K562 (cell line): Measurements from ENCODE around the gene ZFAND5. TPM values are rescaled to one million over a fixed set of nuclear protein-coding genes. Genes with fewer than 3 reads are reported as not detected.

Experiments used
- ATAC-seq: fragments of 200-7000 bp; cut with Tn5 transposase; 3 replicates; pipeline ENCODE4 v1.9.1; 2020; ENCODE audit warnings: moderate library complexity
- Bru-seq: library from RNA; stranded (reverse); fragments of 400-500 nt; gene quantifications from one replicate; lab custom pipeline; 2021; lab: Mats Ljungman, UMichigan
- BruChase-seq, 2 experiments: library from RNA; stranded (reverse); fragments of 400-500 nt; gene quantifications; one replicate each; lab custom pipeline; 2021; lab: Mats Ljungman, UMichigan
- BruUV-seq: library from RNA; stranded (reverse); fragments of 400-500 nt; replicated peaks from 2 replicates; lab custom pipeline; 2021; lab: Mats Ljungman, UMichigan
- CTCF ChIA-PET: fragments of 300-600 bp; formaldehyde crosslinking; extraction: SDS; loops from one replicate; lab custom pipeline; 2021; ENCODE audit warnings: low intra/inter-chr PET ratio; lab: Yijun Ruan, JAX
- POLR2A ChIA-PET: fragments of 300-600, 350-650 bp; sonication (Branson Sonifier 250); formaldehyde crosslinking; extraction: SDS; loops from one replicate; lab custom pipeline; 2021; ENCODE audit warnings: antibody characterized with exemption, inconsistent platforms; lab: Yijun Ruan, JAX
- DNase-seq, 4 experiments: peaks; one replicate each; pipeline versions ENCODE4 v3.0.0 to v3.0.0-alpha.2; 2011 to 2018; ENCODE audit warnings: low spot score in 3 of 4, mixed read lengths in 3 of 4; ENCODE audit errors: extremely low read depth in 1 of 4
- FAIRE-seq: peaks from 2 replicates; lab custom pipeline; 2011; peaks lifted over from hg19 to GRCh38; lab: Jason Lieb, UNC
- H2AFZ ChIP-seq: 2 replicates; pipeline ENCODE4 v1.6.0; 2011; ENCODE audit warnings: low read depth, low read length, control low read depth, inconsistent platforms
- H3K27ac ChIP-seq: fragments of 200-600 bp; 3 replicates; pipeline ENCODE4 v1.8.0; 2011; ENCODE audit warnings: low read depth, mild to moderate bottlenecking, control low read depth, inconsistent platforms, low read length, moderate library complexity, mixed read lengths; ENCODE audit errors: extremely low read depth
- H3K27me3 ChIP-seq, 2 experiments: fragments of 300-600 bp in 1 of 2; 2 replicates in 1 of 2; 3 replicates in 1 of 2; pipeline versions ENCODE4 v1.6.0 to v1.8.0; 2011; ENCODE audit warnings: inconsistent platforms in 2 of 2, low read length in 2 of 2, mild to moderate bottlenecking in 1 of 2, mixed read lengths in 1 of 2, moderate library complexity in 1 of 2; ENCODE audit not compliant: control insufficient read depth in 2 of 2, insufficient read depth in 2 of 2
- H3K36me3 ChIP-seq: fragments of 300-600 bp; 3 replicates; pipeline ENCODE4 v1.8.0; 2011; ENCODE audit warnings: mild to moderate bottlenecking, low read length, inconsistent platforms; ENCODE audit not compliant: control insufficient read depth, insufficient read depth
- H3K4me1 ChIP-seq, 2 experiments: fragments of 200-600 bp in 1 of 2; replicated peaks in 1 of 2; 2 replicates in 1 of 2; 3 replicates in 1 of 2; pipeline versions ENCODE4 v1.5.1 to v1.8.0; 2011; ENCODE audit warnings: inconsistent platforms in 2 of 2, low read length in 2 of 2, mild to moderate bottlenecking in 1 of 2, mixed read lengths in 1 of 2, moderate library complexity in 1 of 2; ENCODE audit not compliant: control insufficient read depth in 2 of 2, insufficient read depth in 2 of 2
- H3K4me2 ChIP-seq: 2 replicates; pipeline ENCODE4 v1.6.1; 2011; ENCODE audit warnings: low read length, control low read depth, inconsistent platforms, mixed read lengths; ENCODE audit not compliant: insufficient read depth
- H3K4me3 ChIP-seq: fragments of 200-600 bp; sonication (generic), shearing (Covaris generic); 2 replicates; pipeline ENCODE4 v1.5.1; 2016; ENCODE audit warnings: control low read depth, inconsistent platforms
- H3K79me2 ChIP-seq: fragments of 200-600 bp; 3 replicates; pipeline ENCODE4 v1.8.0; 2011; ENCODE audit warnings: low read length, inconsistent platforms; ENCODE audit not compliant: control insufficient read depth, insufficient read depth
- H3K9ac ChIP-seq, 2 experiments: 2 replicates each; pipeline versions ENCODE4 v1.6.0 to v1.6.1; 2011; ENCODE audit warnings: low read depth in 2 of 2, low read length in 2 of 2, control low read depth in 1 of 2, inconsistent platforms in 1 of 2, mild to moderate bottlenecking in 1 of 2, mixed read lengths in 1 of 2; ENCODE audit not compliant: insufficient read depth in 1 of 2
- H3K9me1 ChIP-seq: one replicate; pipeline ENCODE4 v1.6.0; 2011; ENCODE audit warnings: inconsistent platforms, mild to moderate bottlenecking, low read length, moderate library complexity; ENCODE audit not compliant: control insufficient read depth, insufficient read depth
- H3K9me3 ChIP-seq: replicated peaks from 2 replicates; pipeline ENCODE4 v1.5.1; 2011; ENCODE audit warnings: low read depth, low read length, inconsistent platforms; ENCODE audit not compliant: control insufficient read depth, insufficient read depth
- H4K20me1 ChIP-seq: replicated peaks from 2 replicates; pipeline ENCODE4 v1.6.1; 2011; ENCODE audit warnings: low read length, inconsistent platforms, mixed read lengths; ENCODE audit not compliant: control insufficient read depth, insufficient read depth
- CBX1 ChIP-seq: sonication (generic); IDR thresholded peaks from 2 replicates; pipeline ENCODE4 v1.6.1; 2016; ENCODE audit warnings: antibody characterized with exemption, low read depth, mild to moderate bottlenecking
- E2F6 ChIP-seq, 2 experiments: IDR thresholded peaks; 2 replicates each; pipeline ENCODE4 v1.6.1; 2011; ENCODE audit warnings: borderline replicate concordance in 1 of 2, control low read depth in 1 of 2, low read depth in 1 of 2, low read length in 1 of 2, mild to moderate bottlenecking in 1 of 2, mixed read lengths in 1 of 2, moderate library complexity in 1 of 2; ENCODE audit not compliant: insufficient read depth in 1 of 2, insufficient read length in 1 of 2, poor library complexity in 1 of 2, severe bottlenecking in 1 of 2; ENCODE audit errors: extremely low read depth in 1 of 2
- MLLT1 ChIP-seq, 2 experiments: fragments of 450-650 bp; IDR thresholded peaks; 2 replicates each; pipeline ENCODE4 v1.6.1; 2016
- RBM14 ChIP-seq: fragments of 200-400 bp; formaldehyde crosslinking; IDR thresholded peaks from 2 replicates; pipeline ENCODE4 v1.6.1; 2018; ENCODE audit warnings: low read depth, mild to moderate bottlenecking, low read length, moderate library complexity, borderline replicate concordance; ENCODE audit not compliant: insufficient read depth
- RNF219 ChIP-seq: fragments of 250-450 bp; sonication (Bioruptor Pico); IDR thresholded peaks from 2 replicates; pipeline ENCODE4 v1.5.0; 2022; ENCODE audit warnings: mild to moderate bottlenecking
- TBP ChIP-seq: optimal IDR thresholded peaks from 2 replicates; pipeline ENCODE3; 2011; ENCODE audit warnings: low read depth, low read length, improper control_type of control experiment
- ZBTB7A ChIP-seq: IDR thresholded peaks from 2 replicates; pipeline ENCODE4 v1.6.1; 2011; ENCODE audit warnings: low read depth, mild to moderate bottlenecking, low read length, moderate library complexity, borderline replicate concordance; ENCODE audit not compliant: control insufficient read depth
- WGBS: fragments of 100-300 bp; shearing (Covaris generic); methylation state at CpG from one replicate; pipeline ENCODE4 v1.1.6; 2016; ENCODE audit warnings: low coverage, mixed read lengths; ENCODE audit not compliant: insufficient coverage; ENCODE audit errors: missing lambda C conversion rate; 5-methylcytosine and 5-hydroxymethylcytosine counted together
- in situ Hi-C: fragments of 300-500 bp; cut with MboI; formaldehyde crosslinking; loops from 4 replicates; pipeline ENCODE4 v1.15.0; 2018; ENCODE audit warnings: inconsistent platforms, mixed read lengths
- intact Hi-C: fragments of 100-400 bp; cut with micrococcal nuclease; formaldehyde crosslinking; loops from 2 replicates; pipeline ENCODE4 v1.14.2; 2022
- long read RNA-seq, 3 experiments: library from polyadenylated mRNA in 2 of 3; library from RNA in 1 of 3; unstranded in 2 of 3; stranded (forward) in 1 of 3; transcript quantifications; one replicate each; pipeline ENCODE4 v2.0.0, GENCODE V29; 2019 to 2022
- polyA minus RNA-seq, 3 experiments: library from RNA; depleted of rRNA, polyadenylated mRNA; stranded (reverse); fragments of >200 nt; gene quantifications; 2 replicates each; pipeline ENCODE4 v1.2.3, GENCODE V29; 2011
- polyA plus RNA-seq, 8 experiments: library from polyadenylated mRNA; depleted of rRNA in 4 of 8; stranded (reverse) in 5 of 8; unstranded in 3 of 8; fragments of >200 nt; fragmentation: Nextera tagmentation in 2 of 8; fragmentation: Illumina TruSeq in 1 of 8; extraction: Ambion mirVana in 2 of 8; extraction: Trizol in 1 of 8; gene quantifications; 2 replicates each; pipeline versions ENCODE4 v1.2.1 to v1.2.3, GENCODE V29; 2011 to 2014; ENCODE audit warnings: inconsistent platforms in 1 of 8, missing spikeins in 1 of 8
- total RNA-seq, 7 experiments: library from RNA; depleted of rRNA in 6 of 7; stranded (reverse); fragments of >200 nt in 6 of 7; fragmentation: Illumina TruSeq in 2 of 7; extraction: Trizol in 2 of 7; gene quantifications; 2 replicates each; pipeline versions ENCODE4 v1.2.1 to v1.2.3, GENCODE V29; 2011 to 2021; ENCODE audit warnings: low replicate concordance in 1 of 7

ZFAND5 gene
- 34.0 and 87.9 TPM in 2 replicates for total RNA-seq (2011; cell fraction: chromatin; rRNA removed; ENCODE audit: low replicate concordance)
- total RNA-seq (2011; cell fraction: nucleolus; rRNA removed): 26.0 and 36.6 TPM in 2 replicates
- 43.2 and 46.4 TPM in 2 replicates for total RNA-seq (2011; cell fraction: nucleoplasm; rRNA removed)
- 35.0 and 35.6 TPM in 2 replicates for total RNA-seq (2014; rRNA removed)
- 33.3 and 42.4 TPM in 2 replicates for total RNA-seq (2014; rRNA removed; fragmentation: Illumina TruSeq; extraction: Trizol)
- total RNA-seq (2015; rRNA removed; fragmentation: Illumina TruSeq; extraction: Trizol): 32.9 and 35.7 TPM in 2 replicates
- 46.5 and 48.2 TPM in 2 replicates for total RNA-seq (2021)
- polyA plus RNA-seq (2011; rRNA removed): 34.3 and 34.5 TPM in 2 replicates
- 12.3 and 14.3 TPM in 2 replicates for polyA plus RNA-seq (2011; cell fraction: cytosol; rRNA removed)
- polyA plus RNA-seq (2011; cell fraction: nucleus; rRNA removed): 66.4 and 68.7 TPM in 2 replicates
- 38.1 and 38.8 TPM in 2 replicates for polyA plus RNA-seq (2012)
- polyA plus RNA-seq (2014; fragmentation: Illumina TruSeq; extraction: Trizol): 64.2 and 65.0 TPM in 2 replicates
- 10 to 100 TPM; 12.7 TPM for polyA plus RNA-seq (2014; fragmentation: Nextera tagmentation; extraction: Ambion mirVana)
- polyA plus RNA-seq (2014; rRNA removed): 31.9 and 32.8 TPM in 2 replicates
- polyA minus RNA-seq (2011; rRNA and poly(A)+ RNA removed): 29.2 and 36.7 TPM in 2 replicates
- 16.2 and 18.7 TPM in 2 replicates for polyA minus RNA-seq (2011; cell fraction: cytosol; rRNA and poly(A)+ RNA removed)
- polyA minus RNA-seq (2011; cell fraction: nucleus; rRNA and poly(A)+ RNA removed): 43.9 and 75.8 TPM in 2 replicates
- percentile 97 among the genes with signal in this experiment for Bru-seq, nascent RNA
- percentile 96 among the genes with signal in this experiment for BruChase-seq, experiment 1, labeled RNA remaining after a 2-hour chase
- percentile 96 among the genes with signal in this experiment for BruChase-seq, experiment 2, labeled RNA remaining after a 6-hour chase
- long read RNA-seq, experiment 1, full-length matches to known transcripts: 71 of 98 reads
- long read RNA-seq, experiment 1, partial matches to known transcripts: 18 of 98 reads
- long read RNA-seq, experiment 1, other reads (novel, unspliced or antisense): 9 of 98 reads
- long read RNA-seq, experiment 2, transcript ZFAND5-204 (6 exons, 2,686 nt): major isoform, 7 of 36 reads
- long read RNA-seq, experiment 2, transcript ZFAND5-205 (7 exons, 2,785 nt): minor isoform, 6 of 36 reads
- long read RNA-seq, experiment 2, partial matches to known transcripts: 1 of 36 reads
- long read RNA-seq, experiment 2, other reads (novel, unspliced or antisense): 21 of 36 reads
- long read RNA-seq, experiment 3, transcript ZFAND5-204 (6 exons, 2,686 nt): major isoform, 16 of 33 reads
- long read RNA-seq, experiment 3, transcript ZFAND5-205 (7 exons, 2,785 nt): minor isoform, 11 of 33 reads
- long read RNA-seq, experiment 3, partial matches to known transcripts: 1 of 33 reads
- long read RNA-seq, experiment 3, other reads (novel, unspliced or antisense): 4 of 33 reads

- FAIRE-seq (no peak), DNase-seq (peak; percentile 85 to 92 (median 90)), ATAC-seq (peak; percentile 84)
- no TSS peak for BruUV-seq
- no peaks in the 10 kb centered on the region for H3K27me3 ChIP-seq
- ChIA-PET CTCF (no interaction called here), POLR2A (interaction anchor here (0.6 to 1.8 kb wide), 16 partner anchors 8 to 552 kb away, joined by 3 to 14 read pairs (median 4); no protein-coding TSS in a partner anchor)
- H3K4me1 ChIP-seq: peaks cover 3 to 6% of the 10 kb centered on the region in 2 experiments; a peak in 4 of 5 replicates
- whole genome bisulfite sequencing: 0% methylated on average over 15 of the region's 110 CpGs
- H4K20me1 ChIP-seq: no peaks in the 10 kb centered on the region; the same call in 1 of the 2 replicates
- in situ Hi-C loops: no loop called here
- no peaks in the 10 kb centered on the region for H3K9me3 ChIP-seq
- peak within 1 kb of the TSS; percentile 89 to 98 for H3K9ac ChIP-seq
- H3K9me1 ChIP-seq: peaks cover 4% of the 10 kb centered on the region
- H3K4me2 ChIP-seq: peak within 1 kb of the TSS; percentile 87
- H3K4me3 ChIP-seq: peak within 1 kb of the TSS; percentile 81
- intact Hi-C loops: loop anchor here (5.0 to 10.0 kb wide), 2 partner anchors 130 to 227 kb away; no protein-coding TSS in a partner anchor
- H3K27ac ChIP-seq: peak within 1 kb of the TSS; percentile 92
- H2AFZ ChIP-seq: peak within 1 kb of the TSS; percentile 84
- H3K79me2 ChIP-seq: peaks cover 52% of the 10 kb centered on the region
- H3K36me3 ChIP-seq: peaks cover 37% of the 10 kb centered on the region
- TF ChIP-seq MLLT1 (IDR thresholded peaks at IDR 0.05): peak; percentile 75 to 78; a peak in 2 of 4 replicates
- peak; percentile 71 for TF ChIP-seq CBX1
- TF ChIP-seq RBM14: 0 out of 2 replicates have a peak, but pooled peaks have one; percentile 32
- peak in 1 of 2 experiments; percentile 16 for TF ChIP-seq E2F6 (IDR thresholded peaks at IDR 0.05; ENCODE audit: borderline replicate concordance in 1 of 2, extremely low read depth in 1 of 2, insufficient read depth in 1 of 2, insufficient read length in 1 of 2, low read depth in 1 of 2, low read length in 1 of 2, poor library complexity in 1 of 2, severe bottlenecking in 1 of 2)
- TF ChIP-seq RNF219 (CRISPR knock-in tag): no peak
- peak; percentile 98 for TF ChIP-seq TBP
- peak; percentile 17; the same call in 1 of the 2 replicates for TF ChIP-seq ZBTB7A
Observed at GRCh38 chr9:72364679-72365524, at the start of gene ZFAND5. ZFAND5 (minus strand) TSS chr9:72365208; CDS start chr9:72360778, 4,430 bp downstream.
